Neural cell (in vitro differentiated cells): ENCODE results near the gene IPPK.
"Not testable (repeated sequence)": the region's sequence is repeated elsewhere in the genome, so short reads cannot be mapped to it uniquely, and the experiment has no call there.

ENCODE experiments used
- EZH2 ChIP-seq: fragments of 200-600, 300-800 bp; shearing (Covaris generic), sonication (generic); IDR thresholded peaks from 2 replicates; pipeline ENCODE4 v1.6.1; 2014; ENCODE audit warnings: antibody characterized with exemption, low read length, borderline replicate concordance, mild to moderate bottlenecking; ENCODE audit not compliant: insufficient read depth, poor library complexity, severe bottlenecking
- MXI1 ChIP-seq: fragments of 450-650 bp; conservative IDR thresholded peaks from 2 replicates; pipeline ENCODE4 v1.6.1; 2014; ENCODE audit warnings: antibody characterized with exemption, mild to moderate bottlenecking; ENCODE audit not compliant: poor library complexity, severe bottlenecking
- TF ChIP-seq, protein P1 (sequence below): fragments of 450-650 bp; IDR thresholded peaks from 2 replicates; pipeline ENCODE4 v1.5.1; 2014; ENCODE audit warnings: antibody characterized with exemption, mild to moderate bottlenecking, moderate library complexity; ENCODE audit not compliant: poor library complexity, severe bottlenecking

DNA sequence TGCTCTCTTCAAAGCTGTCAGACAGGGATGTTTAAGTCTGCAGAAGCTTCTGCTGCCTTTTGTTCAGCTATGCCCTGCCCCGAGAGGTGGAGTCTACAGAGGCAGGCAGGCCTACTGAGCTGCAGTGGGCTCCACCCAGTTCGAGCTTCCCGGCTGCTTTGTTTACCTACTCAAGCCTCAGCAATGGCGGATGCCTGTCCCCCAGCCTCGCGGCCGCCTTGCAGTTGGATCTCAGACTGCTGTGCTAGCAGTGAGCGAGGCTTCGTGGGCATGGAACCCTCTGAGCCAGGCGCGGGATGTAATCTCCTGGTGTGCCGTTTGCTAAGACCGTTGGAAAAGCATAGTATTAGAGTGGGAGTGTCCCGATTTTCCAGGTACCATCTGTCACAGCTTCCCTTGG, 96.3 kb downstream of the IPPK start:
- TF ChIP-seq, protein P1, sequence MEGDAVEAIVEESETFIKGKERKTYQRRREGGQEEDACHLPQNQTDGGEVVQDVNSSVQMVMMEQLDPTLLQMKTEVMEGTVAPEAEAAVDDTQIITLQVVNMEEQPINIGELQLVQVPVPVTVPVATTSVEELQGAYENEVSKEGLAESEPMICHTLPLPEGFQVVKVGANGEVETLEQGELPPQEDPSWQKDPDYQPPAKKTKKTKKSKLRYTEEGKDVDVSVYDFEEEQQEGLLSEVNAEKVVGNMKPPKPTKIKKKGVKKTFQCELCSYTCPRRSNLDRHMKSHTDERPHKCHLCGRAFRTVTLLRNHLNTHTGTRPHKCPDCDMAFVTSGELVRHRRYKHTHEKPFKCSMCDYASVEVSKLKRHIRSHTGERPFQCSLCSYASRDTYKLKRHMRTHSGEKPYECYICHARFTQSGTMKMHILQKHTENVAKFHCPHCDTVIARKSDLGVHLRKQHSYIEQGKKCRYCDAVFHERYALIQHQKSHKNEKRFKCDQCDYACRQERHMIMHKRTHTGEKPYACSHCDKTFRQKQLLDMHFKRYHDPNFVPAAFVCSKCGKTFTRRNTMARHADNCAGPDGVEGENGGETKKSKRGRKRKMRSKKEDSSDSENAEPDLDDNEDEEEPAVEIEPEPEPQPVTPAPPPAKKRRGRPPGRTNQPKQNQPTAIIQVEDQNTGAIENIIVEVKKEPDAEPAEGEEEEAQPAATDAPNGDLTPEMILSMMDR: not testable (repeated sequence)
- not testable (repeated sequence) for TF ChIP-seq EZH2, MXI1
